Measurements from ENCODE around the gene NKX1-2.

DNA sequence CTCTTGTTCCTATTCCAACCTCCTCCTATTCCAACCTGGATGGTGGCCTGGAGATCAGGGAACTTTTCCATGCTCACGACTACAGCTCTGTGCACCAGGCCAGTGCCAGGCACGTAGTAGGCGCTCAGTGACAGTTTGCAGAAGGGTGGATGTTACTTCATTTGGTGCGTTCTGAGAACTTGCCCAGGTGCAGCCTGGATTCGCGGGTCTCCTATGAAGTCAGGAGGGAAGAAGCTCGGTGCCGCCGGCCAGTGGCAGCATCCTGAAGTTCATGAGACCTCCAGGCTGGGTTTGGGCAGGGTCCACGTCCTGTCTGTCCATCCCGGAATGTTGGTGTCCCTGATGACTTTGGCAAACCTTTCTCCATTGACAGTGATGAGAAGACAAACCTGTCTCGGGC lies 33.0 kb upstream of the NKX1-2 start:
- TF ChIP-seq FOSL2 (IDR thresholded peaks at IDR 0.05) (no peak), FOSL2 (CRISPR knock-in tag; IDR thresholded peaks at IDR 0.05) (no peak), JUN (IDR thresholded peaks at IDR 0.05) (no peak), MYC (IDR thresholded peaks at IDR 0.05; ENCODE audit: borderline replicate concordance, low read length) (no peak), CBX8 (IDR thresholded peaks at IDR 0.05) (no peak), NFE2L2 (conservative IDR thresholded peaks at IDR 0.05; ENCODE audit: low read length) (no peak), POLR2AphosphoS2 (conservative IDR thresholded peaks at IDR 0.05; ENCODE audit: low read length) (no peak), KDM1A (IDR thresholded peaks at IDR 0.05; ENCODE audit: low read depth) (no peak)
- TF ChIP-seq, protein P1, sequence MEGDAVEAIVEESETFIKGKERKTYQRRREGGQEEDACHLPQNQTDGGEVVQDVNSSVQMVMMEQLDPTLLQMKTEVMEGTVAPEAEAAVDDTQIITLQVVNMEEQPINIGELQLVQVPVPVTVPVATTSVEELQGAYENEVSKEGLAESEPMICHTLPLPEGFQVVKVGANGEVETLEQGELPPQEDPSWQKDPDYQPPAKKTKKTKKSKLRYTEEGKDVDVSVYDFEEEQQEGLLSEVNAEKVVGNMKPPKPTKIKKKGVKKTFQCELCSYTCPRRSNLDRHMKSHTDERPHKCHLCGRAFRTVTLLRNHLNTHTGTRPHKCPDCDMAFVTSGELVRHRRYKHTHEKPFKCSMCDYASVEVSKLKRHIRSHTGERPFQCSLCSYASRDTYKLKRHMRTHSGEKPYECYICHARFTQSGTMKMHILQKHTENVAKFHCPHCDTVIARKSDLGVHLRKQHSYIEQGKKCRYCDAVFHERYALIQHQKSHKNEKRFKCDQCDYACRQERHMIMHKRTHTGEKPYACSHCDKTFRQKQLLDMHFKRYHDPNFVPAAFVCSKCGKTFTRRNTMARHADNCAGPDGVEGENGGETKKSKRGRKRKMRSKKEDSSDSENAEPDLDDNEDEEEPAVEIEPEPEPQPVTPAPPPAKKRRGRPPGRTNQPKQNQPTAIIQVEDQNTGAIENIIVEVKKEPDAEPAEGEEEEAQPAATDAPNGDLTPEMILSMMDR (IDR thresholded peaks at IDR 0.05): no peak
- TF ChIP-seq, protein P2, sequence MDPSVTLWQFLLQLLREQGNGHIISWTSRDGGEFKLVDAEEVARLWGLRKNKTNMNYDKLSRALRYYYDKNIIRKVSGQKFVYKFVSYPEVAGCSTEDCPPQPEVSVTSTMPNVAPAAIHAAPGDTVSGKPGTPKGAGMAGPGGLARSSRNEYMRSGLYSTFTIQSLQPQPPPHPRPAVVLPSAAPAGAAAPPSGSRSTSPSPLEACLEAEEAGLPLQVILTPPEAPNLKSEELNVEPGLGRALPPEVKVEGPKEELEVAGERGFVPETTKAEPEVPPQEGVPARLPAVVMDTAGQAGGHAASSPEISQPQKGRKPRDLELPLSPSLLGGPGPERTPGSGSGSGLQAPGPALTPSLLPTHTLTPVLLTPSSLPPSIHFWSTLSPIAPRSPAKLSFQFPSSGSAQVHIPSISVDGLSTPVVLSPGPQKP (IDR thresholded peaks at IDR 0.05; ENCODE audit: low read depth, low read length): no peak
